Choroid plexus epithelial cell (primary cell): ENCODE data around the gene DACT1.

Source experiments
- DNase-seq: peaks from one replicate; pipeline ENCODE4 v3.0.0-alpha.2; 2010; ENCODE audit warnings: low read depth
- H3K4me3 ChIP-seq: 2 replicates; pipeline ENCODE4 v1.5.1; 2011; ENCODE audit warnings: low read depth, mild to moderate bottlenecking, control low read depth, low read length, moderate library complexity
- CTCF ChIP-seq: conservative IDR thresholded peaks from 2 replicates; pipeline ENCODE4 v1.5.1; 2011; ENCODE audit warnings: low read depth, mild to moderate bottlenecking, control low read depth, inconsistent platforms, low read length, moderate library complexity

The DACT1 gene

GRCh38 chr14:58599707-58600106 is 38.1 kb upstream of the DACT1 start:
- H3K4me3 ChIP-seq = no peak overlapping the region
- no peak for DNase-seq
- TF ChIP-seq CTCF = no peak

GRCh38 chr14:58605465-58605864 is 32.3 kb upstream of the DACT1 start:
- TF ChIP-seq CTCF = no peak
- H3K4me3 ChIP-seq = no peak overlapping the region
- no peak for DNase-seq

GRCh38 chr14:58607131-58607951 is 30.4 kb upstream of the DACT1 start:
- DNase-seq = no peak
- H3K4me3 ChIP-seq = no peak overlapping the region

GRCh38 chr14:58607952-58608317 is 29.8 kb upstream of the DACT1 start:
- TF ChIP-seq CTCF = no peak
- no peak overlapping the region for H3K4me3 ChIP-seq
- DNase-seq = peak; percentile 40

More at GRCh38 chr14:58607131-58607951, 30.4 kb upstream of the DACT1 start:
- no peak for TF ChIP-seq CTCF

GRCh38 chr14:58617619-58618018 is 20.1 kb upstream of the DACT1 start:
- DNase-seq = peak; percentile 34
- TF ChIP-seq CTCF = no peak
- no peak overlapping the region for H3K4me3 ChIP-seq

- DNase-seq = no peak
- TF ChIP-seq CTCF = no peak
Observed at GRCh38 chr14:58620011-58620410, 17.8 kb upstream of the DACT1 start.

GRCh38 chr14:58625438-58625837 is 12.3 kb upstream of the DACT1 start:
- no peak overlapping the region for H3K4me3 ChIP-seq
- TF ChIP-seq CTCF = no peak
- DNase-seq = no peak

More at GRCh38 chr14:58620011-58620410, 17.8 kb upstream of the DACT1 start:
- no peak overlapping the region for H3K4me3 ChIP-seq
